Stimulated activated CD4-positive, alpha-beta T cell treated with anti-CD3 and anti-CD28 coated beads, TNF-alpha, amount 100 ng/mL, for 24 hours (primary cell): Measurements from ENCODE around the gene CYP1A2.
A peak's percentile ranks its signal among the peaks of the same experiment; 100 is the strongest.
"Not testable (repeated sequence)": the region's sequence is repeated elsewhere in the genome, so short reads cannot be mapped to it uniquely, and the experiment has no call there.

Experiments
- DNase-seq, 3 experiments: peaks; one replicate each; pipeline ENCODE4 v3.0.0-alpha.2; 2020; ENCODE audit warnings: low read depth in 3 of 3

CYP1A2 gene, protein sequence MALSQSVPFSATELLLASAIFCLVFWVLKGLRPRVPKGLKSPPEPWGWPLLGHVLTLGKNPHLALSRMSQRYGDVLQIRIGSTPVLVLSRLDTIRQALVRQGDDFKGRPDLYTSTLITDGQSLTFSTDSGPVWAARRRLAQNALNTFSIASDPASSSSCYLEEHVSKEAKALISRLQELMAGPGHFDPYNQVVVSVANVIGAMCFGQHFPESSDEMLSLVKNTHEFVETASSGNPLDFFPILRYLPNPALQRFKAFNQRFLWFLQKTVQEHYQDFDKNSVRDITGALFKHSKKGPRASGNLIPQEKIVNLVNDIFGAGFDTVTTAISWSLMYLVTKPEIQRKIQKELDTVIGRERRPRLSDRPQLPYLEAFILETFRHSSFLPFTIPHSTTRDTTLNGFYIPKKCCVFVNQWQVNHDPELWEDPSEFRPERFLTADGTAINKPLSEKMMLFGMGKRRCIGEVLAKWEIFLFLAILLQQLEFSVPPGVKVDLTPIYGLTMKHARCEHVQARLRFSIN

DNA sequence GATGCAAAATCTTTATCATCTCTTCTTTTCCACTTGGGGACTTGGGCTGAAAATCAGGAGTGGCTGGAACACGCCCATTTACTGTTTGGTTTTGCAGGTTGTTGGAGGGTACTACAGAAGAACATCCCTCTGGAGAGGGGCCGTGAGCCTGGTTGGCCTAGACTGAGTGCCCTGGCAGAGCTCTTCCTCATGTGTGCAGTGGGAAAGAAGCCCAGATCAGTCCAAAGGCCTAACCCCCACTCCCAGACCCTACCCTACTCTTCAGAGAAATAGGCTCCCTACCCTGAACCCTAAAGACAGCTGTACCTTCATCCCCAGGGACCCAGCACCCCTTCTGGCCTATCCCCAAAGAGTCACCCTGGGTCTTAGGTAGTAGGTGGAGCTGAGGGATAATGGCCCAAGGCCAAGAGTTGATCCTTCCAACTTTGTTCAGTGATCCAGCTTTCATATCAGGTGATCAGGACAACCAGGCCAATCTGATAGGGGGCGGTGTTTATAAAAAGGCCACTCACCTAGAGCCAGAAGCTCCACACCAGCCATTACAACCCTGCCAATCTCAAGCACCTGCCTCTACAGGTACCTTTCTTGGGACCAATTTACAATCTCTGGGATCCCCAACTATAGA lies at the start of gene CYP1A2:
Gene CYP1A2 (plus strand): TSS at position 524 of the 625 bp plus-strand sequence. CDS start 894 bp downstream, outside the sequence.
- no peak for DNase-seq

- DNase-seq = no peak
These were observed 39.6 kb upstream of the CYP1A2 start for GRCh38 chr15:74709011-74709410.

DNA sequence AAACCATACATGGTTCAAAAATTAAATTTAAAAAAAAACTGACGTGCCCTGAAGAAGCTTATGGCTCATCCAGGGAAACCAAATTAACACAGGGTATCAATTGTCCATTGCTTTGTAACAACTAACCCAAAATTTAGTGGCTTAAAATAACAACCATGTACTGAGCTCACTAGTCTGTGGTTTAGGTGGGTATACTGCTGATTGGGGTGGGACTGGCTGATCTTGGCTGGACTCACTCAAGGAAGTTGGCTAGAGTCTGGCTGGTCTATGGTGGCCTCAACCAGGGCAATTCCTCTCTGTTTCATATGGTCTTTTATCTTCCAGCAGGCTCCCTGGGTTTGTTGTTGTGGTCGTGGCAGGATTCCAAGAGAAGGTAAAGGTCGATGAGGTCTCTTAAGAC lies 38.8 kb upstream of the CYP1A2 start:
- DNase-seq = no peak

DNA sequence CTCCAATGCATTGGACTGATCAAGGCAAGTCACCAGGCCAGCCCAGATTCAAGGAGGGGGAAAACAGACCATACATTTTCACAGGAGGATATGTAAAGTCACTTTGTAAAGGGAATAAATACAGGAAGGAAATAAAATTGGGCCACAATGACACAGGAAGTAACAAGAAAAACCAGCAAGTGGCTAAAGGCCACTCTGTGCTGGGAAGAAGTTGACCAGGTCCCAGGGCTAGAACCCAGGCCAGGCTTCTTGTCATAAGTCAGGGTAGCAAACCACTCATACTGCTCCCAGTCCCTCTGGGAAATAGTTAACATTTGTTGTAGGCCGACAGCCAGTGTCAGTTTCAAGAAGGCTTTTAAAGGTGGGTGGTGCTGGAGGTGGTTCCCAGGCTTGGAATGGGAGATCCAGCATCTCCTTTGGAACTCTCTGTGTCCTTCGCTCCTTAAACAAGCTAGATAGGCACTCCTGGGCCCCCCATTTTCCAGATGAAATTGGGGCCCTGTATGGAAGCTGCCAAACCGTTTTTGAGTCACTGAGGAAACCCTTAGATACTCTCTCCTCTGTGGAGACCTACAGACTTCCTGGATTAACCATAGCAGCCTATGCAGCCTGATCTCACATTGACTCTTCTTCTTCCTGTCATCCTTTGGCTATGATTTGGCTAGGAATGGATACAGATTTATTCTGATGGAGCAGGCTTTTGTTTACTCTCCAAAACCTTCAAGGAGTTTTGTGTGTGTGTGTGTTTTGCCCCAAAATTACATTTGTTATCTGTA lies 38.1 kb upstream of the CYP1A2 start:
- DNase-seq = no peak

GRCh38 chr15:74712311-74712710 lies 36.3 kb upstream of the CYP1A2 start:
- no peak for DNase-seq

DNA sequence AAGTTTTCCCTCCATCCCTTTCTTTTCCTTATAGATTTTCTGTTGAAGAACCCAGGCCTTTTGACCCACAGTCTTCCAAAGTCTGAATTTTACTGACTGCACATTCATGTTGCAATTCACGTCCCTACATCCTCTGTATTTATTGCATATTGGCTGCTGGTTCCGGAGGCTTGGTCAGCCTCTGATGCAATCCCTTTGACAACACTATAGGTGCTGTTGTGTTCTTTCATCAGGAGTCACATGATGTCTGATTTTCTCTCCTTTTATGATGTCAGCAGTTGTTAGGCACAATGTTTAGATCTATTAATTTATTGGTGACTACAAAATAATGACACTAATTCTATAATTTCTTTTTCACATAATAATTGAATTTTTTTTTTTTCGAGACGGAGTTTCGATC lies 32.0 kb upstream of the CYP1A2 start:
- no peak for DNase-seq

- DNase-seq = no peak
These were observed 26.1 kb upstream of the CYP1A2 start for GRCh38 chr15:74722591-74722990.

- no peak for DNase-seq
These were observed 25.5 kb upstream of the CYP1A2 start for GRCh38 chr15:74723187-74723586.

DNA sequence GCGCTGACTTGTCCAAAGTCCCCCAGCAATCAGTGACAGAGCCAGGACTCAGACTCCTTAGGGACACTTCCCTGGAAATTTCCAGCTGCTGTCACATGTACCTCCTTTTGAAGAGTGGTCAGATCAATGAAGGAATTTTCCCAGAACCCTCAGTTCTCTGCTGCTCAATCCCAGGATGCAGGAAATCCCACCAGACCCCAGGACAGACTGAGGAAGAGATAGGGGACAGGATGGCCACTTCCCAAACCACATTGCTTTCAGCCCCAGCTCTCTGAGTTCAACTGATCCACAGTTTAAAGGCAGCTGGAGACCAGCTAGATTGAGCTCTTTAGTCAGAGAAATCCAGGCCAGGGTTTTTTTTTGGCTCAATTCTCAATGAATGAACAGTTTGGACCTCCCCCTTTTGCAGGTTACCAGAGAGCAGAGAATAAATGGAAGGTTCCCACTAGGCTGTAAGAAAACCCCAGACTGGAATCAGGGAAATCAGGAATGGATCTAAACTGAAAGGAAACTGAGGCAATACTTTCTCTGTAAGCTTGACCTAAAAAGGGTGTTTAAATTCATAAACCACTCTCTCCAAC lies 24.8 kb upstream of the CYP1A2 start:
- no peak for DNase-seq

DNA sequence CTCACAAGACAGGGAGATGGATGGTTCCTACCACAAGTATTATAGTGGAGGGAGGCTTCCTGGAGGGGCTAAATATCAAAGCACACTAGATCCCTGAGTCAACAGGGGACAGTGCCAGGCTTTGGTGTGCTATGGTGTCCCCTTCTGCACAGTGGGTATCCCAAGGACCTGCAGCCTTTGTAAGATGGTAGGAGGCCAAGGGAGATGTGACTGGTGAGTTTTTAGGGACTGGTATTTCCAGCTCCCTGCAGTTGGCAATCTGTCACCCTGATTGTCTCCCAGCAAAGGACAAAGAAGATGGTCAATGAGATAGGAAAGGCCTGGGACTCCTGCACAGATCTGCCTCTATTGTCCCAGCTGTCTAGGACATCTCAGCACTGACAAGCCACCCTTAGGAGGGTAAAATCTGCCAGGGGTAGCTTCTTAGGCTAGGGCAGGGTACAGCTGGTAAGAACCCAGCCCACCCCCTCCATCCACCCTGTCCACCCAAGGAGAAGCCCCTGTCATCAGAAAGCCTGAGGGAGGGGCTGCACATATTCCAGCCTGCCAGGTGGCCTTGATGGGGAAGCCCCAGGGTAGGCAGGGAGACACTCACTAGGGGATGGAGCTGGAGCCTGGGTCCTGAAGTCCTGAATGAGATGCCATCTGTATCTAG lies 23.9 kb upstream of the CYP1A2 start:
- no peak for DNase-seq

DNA sequence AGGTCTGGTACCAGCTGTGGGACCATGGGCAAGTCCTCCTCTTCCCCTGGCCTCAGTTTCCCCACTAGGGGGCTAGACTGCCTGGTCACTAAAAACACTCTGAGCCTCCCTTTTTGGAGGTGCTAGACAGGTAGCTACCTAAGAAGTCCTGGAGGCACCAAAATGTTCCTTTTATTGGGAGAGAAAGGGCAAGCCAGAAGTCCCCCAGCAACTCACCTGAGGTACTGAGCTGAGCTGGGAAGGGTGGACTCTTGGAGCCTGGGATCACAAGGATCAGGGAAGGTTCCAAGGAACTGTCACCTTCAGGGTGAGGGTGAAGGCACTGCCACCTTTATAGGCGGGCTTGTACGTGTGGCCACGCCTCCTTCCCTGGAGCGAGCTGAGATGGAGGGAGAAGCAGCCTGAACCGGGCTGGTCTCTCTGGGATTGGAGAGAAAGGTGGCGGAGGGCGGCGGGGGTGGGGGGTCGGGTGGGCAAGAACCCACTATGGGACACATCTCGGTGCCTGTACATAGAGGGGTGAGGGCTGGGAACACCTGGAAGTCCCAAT lies 23.3 kb upstream of the CYP1A2 start, which contains the start of gene CYP1A1:
Gene CYP1A1 (minus strand): TSS at position 304 of the 550 bp plus-strand sequence. CDS start 2,431 bp downstream, outside the sequence.
- DNase-seq = peak in 2 of 3 experiments; percentile 16 to 44

DNA sequence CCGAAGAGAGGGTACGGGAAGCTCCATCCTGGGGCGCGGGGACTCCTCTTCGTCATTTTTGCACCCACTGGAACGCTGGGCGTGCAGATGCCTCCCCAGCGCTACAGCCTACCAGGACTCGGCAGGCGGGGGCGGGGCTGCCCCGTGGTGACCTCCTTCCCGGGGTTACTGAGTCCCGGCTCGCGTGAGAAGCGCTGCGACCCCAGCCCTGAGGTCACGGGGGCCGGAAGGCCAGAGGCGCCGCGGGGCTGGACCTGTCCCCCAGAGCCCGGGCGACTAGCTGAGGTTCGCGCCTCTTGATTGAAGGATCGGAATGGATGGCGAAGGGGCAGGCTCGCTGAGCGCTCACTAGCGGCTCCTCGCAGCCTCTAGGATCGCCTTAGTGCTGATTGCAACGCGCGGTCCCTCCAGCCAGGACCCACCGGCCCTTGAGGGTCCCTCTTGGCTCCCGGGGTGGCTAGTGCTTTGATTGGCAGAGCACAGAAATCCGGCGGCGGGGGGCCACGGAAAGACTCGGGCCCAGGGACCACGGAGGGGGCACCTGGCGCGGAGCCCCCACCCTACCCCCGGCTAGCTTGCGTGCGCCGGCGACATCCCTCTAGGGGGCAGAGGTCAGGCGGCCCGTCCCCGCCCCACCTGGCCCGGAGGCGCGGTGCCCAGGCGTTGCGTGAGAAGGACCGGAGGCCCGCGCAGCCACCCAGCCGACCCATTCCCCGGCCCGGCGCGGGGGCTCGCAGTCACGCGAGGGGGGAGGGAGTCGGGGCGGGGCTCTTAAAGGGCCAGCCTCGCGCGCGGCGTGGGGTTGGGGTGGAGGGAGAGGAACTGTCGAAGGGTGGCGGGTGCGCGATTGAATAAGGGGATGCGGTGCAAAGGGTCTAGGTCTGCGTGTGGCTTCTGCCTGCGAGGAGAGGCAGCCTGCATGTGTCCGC lies 22.5 kb upstream of the CYP1A2 start:
- peak in 2 of 3 experiments; percentile 31 to 57 for DNase-seq

- no peak for DNase-seq
These were observed 21.9 kb upstream of the CYP1A2 start for GRCh38 chr15:74726774-74727164.

DNA sequence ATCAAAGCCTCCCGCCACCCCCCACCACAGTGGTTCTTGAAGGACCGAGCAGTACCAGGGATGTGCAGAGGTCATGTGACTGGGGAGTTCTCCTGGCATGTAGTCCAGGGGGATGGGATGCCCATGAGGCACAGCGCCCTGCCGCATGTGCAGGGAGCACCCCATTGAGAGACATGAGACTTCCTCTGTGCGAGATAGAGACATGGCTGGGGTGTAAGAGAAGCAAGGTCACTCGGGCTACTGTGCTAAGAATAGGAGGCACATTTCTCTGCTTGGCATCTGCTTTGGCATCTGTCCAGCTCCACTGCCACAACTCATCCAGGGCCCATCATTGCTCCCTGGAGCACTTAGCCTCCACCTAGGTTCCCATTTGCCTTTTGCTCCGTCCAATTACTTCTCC lies 20.9 kb upstream of the CYP1A2 start:
- no peak for DNase-seq

DNA sequence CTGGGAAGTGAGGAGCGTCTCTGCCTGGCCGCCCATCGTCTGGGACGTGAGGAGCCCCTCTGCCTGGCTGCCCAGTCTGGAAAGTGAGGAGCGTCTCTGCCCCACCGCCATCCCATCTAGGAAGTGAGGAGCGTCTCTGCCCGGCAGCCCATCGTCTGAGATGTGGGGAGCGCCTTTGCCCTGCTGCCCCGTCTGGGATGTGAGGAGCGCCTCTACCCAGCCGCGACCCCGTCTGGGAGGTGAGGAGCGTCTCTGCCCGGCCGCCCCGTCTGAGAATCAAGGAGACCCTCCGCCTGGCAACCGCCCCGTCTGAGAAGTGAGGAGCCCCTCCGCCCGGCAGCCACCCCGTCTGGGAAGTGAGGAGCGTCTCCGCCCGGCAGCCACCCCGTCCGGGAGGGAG lies 19.9 kb upstream of the CYP1A2 start:
- not testable (repeated sequence) for DNase-seq

- not testable (repeated sequence) for DNase-seq
These were observed 19.3 kb upstream of the CYP1A2 start for GRCh38 chr15:74729372-74729771.

DNA sequence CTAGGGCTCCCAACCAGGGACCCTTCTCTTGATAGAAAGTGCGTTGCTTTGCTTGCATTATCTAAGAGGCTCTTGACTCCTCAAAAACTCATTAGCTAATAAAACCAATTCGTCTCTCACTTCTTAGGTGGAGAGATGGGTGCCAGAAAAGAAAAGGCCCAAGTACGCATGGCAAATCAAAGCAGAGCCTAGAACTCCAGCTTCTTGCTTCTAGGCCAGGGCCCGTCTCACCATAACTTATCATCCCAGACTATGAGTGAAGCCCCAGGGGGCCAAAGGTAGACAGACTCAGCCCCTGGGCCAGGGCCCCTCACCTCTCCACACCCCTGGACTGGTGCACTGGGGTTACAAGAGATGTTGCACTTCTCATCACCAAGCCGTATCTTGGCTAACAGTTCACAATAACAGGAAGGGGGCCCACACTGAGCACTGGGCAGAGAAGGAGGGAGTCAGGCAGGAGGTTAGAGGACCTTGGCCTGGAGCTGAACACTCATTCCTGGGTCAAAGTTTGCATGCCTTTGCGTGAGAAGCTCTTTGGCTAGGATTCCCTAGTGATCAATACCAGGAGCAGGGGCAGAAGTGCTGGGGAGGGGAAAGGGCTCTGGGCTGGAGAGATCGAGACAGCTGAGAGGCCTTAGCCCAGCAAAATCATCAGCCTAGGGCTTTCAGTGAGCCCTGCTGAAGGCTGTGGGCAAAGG lies 17.9 kb upstream of the CYP1A2 start:
- DNase-seq = no peak

DNA sequence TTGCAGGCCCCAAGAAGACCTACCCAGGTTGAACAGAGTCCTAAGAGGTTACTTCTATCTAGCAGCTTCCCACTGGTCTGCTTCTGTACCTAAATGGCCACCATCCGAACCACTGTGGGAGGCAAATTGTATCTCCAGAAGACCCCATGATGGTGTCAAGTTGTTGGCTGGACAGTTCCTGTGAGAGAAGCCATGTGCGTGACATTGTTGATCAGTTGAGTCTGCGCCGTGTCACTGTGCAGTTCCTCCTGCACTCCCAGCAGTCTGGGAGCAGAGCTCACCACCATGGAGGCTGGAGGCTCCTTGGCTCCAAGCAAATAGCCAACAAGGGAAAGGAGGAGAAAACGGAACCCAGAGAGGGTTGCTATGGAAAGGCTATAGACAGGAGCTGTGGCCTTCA lies 15.8 kb upstream of the CYP1A2 start:
- DNase-seq = no peak

- no peak for DNase-seq
These were observed 15.4 kb upstream of the CYP1A2 start for GRCh38 chr15:74733269-74733668.
